ENCODE results near the gene GPR62.

GPR62 gene

DNA sequence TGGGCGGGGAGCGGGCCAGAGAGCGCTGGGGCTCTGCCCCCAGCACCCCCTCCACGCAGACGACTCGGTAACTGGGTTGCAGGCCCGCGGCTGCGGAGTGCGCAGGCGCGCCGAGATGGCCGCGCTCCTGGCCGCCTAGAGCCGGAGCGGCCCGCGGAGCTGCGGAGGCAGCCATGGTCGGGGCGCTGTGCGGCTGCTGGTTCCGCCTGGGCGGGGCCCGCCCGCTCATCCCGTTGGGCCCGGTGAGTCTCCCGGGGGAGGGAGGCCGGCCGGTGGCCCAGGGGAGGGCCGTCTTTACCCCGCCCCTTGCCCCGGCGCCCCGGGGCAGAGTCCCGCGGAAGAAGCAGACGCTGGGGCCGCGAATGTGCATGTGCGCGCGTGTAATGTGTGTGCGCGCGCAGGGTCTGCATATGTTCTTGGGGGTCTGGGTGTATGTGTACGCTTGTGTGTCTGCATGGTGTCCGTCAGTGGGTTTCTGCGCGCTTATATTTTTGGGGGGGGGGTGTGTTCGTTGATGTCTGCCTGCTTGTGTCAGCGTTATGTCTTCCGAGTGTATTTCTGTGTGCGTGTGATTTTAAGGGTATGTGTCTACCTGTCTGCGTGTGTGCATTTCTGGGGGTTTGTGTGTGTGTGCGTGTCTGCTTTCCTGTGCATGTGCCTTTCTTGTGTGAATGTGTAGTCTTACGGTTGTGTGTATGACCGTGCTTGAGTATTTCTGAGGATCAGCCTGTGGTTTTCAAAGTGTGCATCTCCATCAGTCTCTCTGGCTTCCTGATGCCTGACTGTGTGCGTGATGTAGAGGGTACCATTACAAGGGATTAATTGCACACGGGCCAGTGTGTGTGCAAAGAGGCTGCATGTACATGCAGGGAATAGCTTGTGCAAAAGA, 20.0 kb downstream of the GPR62 start, which contains the start of gene ABHD14A:
ABHD14A (plus strand) TSS at position 102 of the 889 bp plus-strand sequence; CDS start at position 174, 72 bp downstream.
- Histone ChIP-seq H3K4me1 (ENCODE audit: control insufficient read depth, insufficient read depth, low read length) (peaks cover 11% of the 10 kb centered on the region), H3K27me3 (ENCODE audit: control insufficient read depth, insufficient read depth, low read length) (no peaks in the 10 kb centered on the region), H3K4me3 (ENCODE audit: low read length) (peak within 1 kb of the TSS; percentile 89), H3K27ac (ENCODE audit: low read depth, low read length) (peak within 1 kb of the TSS; percentile 88), H3K36me3 (ENCODE audit: control insufficient read depth, insufficient read depth, low read length) (no peaks in the 10 kb centered on the region), H3K9ac (ENCODE audit: low read length) (peak within 1 kb of the TSS; percentile 91)

DNA sequence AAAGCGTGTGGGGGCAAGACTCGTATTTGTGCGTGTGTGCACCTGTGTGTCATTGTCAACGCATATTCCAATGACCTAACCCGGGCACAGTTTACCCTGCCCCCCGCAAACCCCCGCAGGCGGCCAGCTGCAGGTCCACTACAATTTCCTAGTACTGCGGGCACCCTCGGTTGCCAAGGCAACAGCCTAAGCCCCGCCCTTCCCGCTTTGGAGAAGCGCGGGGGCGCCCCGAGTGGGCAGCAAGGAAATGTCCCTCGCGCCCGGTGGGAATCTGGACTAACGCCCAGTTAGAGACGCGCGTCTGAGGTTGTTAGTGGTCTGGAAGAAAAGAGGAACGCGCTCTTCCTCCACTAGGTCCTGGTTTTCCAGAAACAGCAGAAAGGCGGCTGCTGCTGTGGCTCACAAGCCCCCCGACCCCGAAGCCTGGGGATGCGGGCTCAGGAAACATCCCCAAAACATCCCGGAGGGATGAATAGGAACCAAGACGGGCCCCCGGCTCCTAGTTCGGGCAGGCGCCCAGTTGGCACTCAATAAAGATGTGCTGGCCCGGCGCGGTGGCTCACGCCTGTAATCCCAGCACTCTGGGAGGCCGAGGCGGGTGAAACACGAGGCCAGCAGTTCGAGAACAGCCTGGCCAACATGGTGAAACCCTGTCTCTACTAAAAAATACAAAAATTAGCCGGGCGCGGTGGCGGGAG, 20.8 kb downstream of the GPR62 start:
- Histone ChIP-seq H3K4me1 (ENCODE audit: control insufficient read depth, insufficient read depth, low read length) (peaks cover 11% of the 10 kb centered on the region), H3K4me3 (ENCODE audit: low read length) (peak overlapping the region; percentile 89), H3K36me3 (ENCODE audit: control insufficient read depth, insufficient read depth, low read length) (no peaks in the 10 kb centered on the region), H3K9ac (ENCODE audit: low read length) (no peak overlapping the region), H3K27me3 (ENCODE audit: control insufficient read depth, insufficient read depth, low read length) (no peaks in the 10 kb centered on the region), H3K27ac (ENCODE audit: low read depth, low read length) (peak overlapping the region; percentile 88)

DNA sequence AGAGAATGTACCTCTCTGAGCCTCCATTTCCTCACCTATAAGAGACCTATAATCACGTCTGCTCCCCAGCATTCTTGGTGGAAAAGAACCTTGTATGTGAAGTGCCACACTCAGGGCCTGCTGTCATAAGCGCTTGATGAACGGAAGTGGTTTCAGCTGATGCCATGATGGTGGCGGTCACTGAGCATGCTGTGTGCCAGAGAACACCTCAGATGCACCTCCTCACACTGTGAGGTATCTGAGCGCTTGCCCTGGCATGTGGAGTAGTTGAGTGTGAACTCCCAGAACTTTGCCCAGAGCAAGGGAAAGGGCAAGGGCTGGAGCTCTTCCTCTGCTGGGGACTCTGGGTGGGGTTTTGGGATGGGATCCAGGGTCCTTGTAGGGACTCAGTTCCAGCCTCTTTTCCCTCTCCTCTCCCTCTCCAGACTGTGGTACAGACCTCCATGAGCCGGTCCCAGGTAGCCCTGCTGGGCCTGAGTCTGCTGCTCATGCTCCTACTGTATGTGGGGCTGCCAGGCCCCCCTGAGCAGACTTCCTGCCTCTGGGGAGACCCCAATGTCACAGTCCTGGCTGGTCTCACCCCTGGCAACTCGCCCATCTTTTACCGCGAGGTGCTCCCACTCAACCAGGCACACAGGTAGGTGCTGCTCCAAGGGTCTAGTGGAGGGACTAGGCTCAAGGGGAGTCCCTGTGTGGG, 22.4 kb downstream of the GPR62 start:
- Histone ChIP-seq H3K36me3 (ENCODE audit: control insufficient read depth, insufficient read depth, low read length) (no peaks in the 10 kb centered on the region), H3K4me3 (ENCODE audit: low read length) (no peak overlapping the region), H3K4me1 (ENCODE audit: control insufficient read depth, insufficient read depth, low read length) (peaks cover 15% of the 10 kb centered on the region), H3K9ac (ENCODE audit: low read length) (no peak overlapping the region), H3K27me3 (ENCODE audit: control insufficient read depth, insufficient read depth, low read length) (no peaks in the 10 kb centered on the region), H3K27ac (ENCODE audit: low read depth, low read length) (no peak overlapping the region)

DNA sequence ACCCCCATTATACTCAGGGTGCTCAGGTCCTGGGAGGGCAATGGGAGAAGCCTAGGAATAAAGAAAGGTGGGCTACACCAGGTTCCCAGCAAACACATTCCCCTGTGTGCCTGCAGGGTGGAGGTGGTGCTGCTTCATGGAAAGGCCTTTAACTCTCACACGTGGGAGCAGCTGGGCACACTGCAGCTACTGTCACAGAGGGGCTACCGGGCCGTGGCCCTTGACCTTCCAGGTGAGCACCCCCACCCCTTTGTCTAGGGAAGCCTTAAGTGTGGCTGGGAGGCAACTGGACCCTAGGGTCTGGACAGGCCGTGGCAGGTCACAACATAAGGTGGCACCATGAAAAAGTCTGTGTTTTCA, 22.9 kb downstream of the GPR62 start:
- H3K36me3 ChIP-seq (ENCODE audit: control insufficient read depth, insufficient read depth, low read length) = no peaks in the 10 kb centered on the region
- H3K4me3 ChIP-seq (ENCODE audit: low read length) = no peak overlapping the region
- H3K9ac ChIP-seq (ENCODE audit: low read length) = no peak overlapping the region
- H3K27ac ChIP-seq (ENCODE audit: low read depth, low read length) = no peak overlapping the region
- peaks cover 16% of the 10 kb centered on the region for H3K4me1 ChIP-seq (ENCODE audit: control insufficient read depth, insufficient read depth, low read length)
- no peaks in the 10 kb centered on the region for H3K27me3 ChIP-seq (ENCODE audit: control insufficient read depth, insufficient read depth, low read length)

DNA sequence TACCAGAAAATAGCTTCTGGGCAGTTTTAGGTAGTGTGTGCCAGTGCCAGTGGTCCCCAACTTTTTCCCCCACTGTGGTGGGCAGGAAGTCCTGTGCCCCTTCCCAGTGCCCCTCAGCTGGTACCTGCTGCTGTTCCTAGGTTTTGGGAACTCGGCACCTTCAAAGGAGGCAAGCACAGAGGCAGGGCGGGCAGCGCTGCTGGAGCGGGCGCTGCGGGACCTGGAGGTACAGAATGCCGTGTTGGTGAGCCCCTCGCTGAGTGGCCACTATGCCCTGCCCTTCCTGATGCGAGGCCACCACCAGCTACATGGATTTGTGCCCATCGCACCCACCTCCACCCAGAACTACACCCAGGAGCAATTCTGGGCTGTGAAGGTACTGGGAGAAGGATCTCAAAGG, 25.1 kb downstream of the GPR62 start:
- no peak overlapping the region for H3K9ac ChIP-seq (ENCODE audit: low read length)

DNA sequence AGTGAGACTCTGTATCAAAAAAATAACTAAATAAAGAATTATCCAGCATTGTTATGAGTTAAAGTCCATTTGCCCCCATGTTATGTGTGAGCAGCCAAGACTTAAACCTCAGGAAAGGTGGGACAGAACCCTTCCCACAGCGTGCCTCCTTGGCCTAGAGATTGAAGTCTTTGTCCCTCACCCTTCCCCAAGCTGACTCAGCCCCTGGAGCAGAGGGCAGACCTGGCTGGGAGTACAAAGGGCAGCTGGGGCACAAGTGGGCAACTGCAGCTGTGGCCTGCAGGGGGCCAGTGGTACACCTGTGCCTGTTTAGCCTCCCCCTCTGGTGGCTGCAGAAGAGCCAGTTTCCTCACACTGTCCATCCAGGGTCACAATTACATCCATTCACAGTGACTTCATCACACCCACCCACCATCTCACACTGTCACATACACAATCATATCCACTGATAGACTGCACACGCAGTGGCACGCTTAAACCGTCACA, 27.2 kb downstream of the GPR62 start:
- H3K4me3 ChIP-seq (ENCODE audit: low read length) = peak overlapping the region; percentile 60
- no peaks in the 10 kb centered on the region for H3K27me3 ChIP-seq (ENCODE audit: control insufficient read depth, insufficient read depth, low read length)
- H3K9ac ChIP-seq (ENCODE audit: low read length) = peak overlapping the region; percentile 77
- peaks cover 10% of the 10 kb centered on the region for H3K4me1 ChIP-seq (ENCODE audit: control insufficient read depth, insufficient read depth, low read length)
- peak overlapping the region; percentile 94 for H3K27ac ChIP-seq (ENCODE audit: low read depth, low read length)
- H3K36me3 ChIP-seq (ENCODE audit: control insufficient read depth, insufficient read depth, low read length) = no peaks in the 10 kb centered on the region

More for the DNA sequence above, 25.1 kb downstream of the GPR62 start:
- Histone ChIP-seq H3K36me3 (ENCODE audit: control insufficient read depth, insufficient read depth, low read length) (no peaks in the 10 kb centered on the region), H3K4me1 (ENCODE audit: control insufficient read depth, insufficient read depth, low read length) (peaks cover 13% of the 10 kb centered on the region), H3K4me3 (ENCODE audit: low read length) (no peak overlapping the region), H3K27ac (ENCODE audit: low read depth, low read length) (no peak overlapping the region), H3K27me3 (ENCODE audit: control insufficient read depth, insufficient read depth, low read length) (no peaks in the 10 kb centered on the region)

DNA sequence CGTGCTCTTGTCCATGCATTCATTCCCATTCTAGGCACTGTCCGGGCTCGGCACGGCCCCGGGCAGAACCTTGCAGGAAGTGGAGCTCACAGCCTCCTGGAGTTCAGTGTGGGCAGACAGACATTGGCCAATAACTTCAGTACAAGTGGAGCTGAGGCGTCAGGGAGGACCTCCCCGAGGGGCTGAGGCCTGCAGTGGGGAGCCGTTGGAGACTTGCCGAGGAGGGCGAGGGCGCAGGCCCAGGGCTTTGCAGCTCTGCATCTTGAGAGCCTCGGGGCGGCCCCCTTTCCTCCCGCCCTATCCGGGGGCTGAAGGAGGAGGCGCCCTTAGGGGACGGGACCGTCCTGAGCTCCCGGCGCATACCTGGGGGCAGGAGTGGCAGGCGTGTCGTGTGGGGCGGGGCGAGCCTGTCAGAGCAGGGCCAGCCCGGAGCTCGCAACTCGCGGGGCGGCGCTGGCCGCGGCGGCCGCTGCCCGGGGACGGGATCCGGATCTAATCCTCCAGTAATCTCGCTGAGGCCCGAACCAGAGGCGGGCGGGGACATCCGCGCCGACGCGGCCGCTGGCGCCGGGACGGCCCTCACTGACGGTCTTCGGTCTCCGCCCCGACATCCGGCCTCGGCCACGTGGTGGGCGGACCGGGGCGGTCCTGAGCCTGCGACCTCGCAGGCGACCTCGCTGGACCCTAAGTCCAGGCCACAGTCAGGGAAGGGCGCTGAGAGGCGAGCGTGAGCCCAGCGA, 27.8 kb downstream of the GPR62 start, which contains the start of gene ACY1:
ACY1 (plus strand) TSS at position 698 of the 740 bp plus-strand sequence. CDS start 530 bp downstream, outside the sequence.
- Histone ChIP-seq H3K27me3 (ENCODE audit: control insufficient read depth, insufficient read depth, low read length) (no peaks in the 10 kb centered on the region), H3K36me3 (ENCODE audit: control insufficient read depth, insufficient read depth, low read length) (no peaks in the 10 kb centered on the region), H3K27ac (ENCODE audit: low read depth, low read length) (peak within 1 kb of the TSS; percentile 94), H3K9ac (ENCODE audit: low read length) (peak within 1 kb of the TSS; percentile 77), H3K4me3 (ENCODE audit: low read length) (peak within 1 kb of the TSS; percentile 60), H3K4me1 (ENCODE audit: control insufficient read depth, insufficient read depth, low read length) (peaks cover 10% of the 10 kb centered on the region)

DNA sequence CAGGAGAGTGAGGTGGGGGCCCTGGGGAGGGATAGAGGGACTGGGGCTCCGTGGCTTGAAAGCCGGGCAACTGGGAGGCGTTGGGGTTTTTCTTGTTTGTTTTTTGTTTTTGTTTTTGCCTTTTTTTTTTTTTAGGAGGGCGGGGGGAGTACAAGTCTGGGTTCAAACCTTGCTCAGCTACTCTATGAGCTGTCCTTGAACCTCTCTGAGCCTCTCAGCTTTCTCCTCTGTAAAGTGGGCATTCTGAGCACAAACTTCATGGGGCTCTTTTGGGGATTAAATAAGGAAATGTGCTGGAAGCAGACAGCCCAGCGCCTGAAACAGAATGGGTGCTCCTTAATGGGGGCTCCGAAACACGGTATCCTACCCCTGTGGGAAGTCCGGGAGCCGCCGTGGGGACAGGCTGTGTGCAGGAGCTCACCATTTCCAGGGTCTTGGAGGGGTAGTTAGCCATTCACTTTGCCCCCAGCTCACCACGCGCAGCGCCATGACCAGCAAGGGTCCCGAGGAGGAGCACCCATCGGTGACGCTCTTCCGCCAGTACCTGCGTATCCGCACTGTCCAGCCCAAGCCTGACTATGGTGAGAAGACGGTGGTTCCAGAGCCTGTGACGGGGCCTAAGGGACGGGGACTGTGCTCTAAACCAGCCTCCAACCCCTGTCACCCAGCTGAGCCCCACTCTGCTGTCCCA, 28.5 kb downstream of the GPR62 start:
- Histone ChIP-seq H3K27me3 (ENCODE audit: control insufficient read depth, insufficient read depth, low read length) (no peaks in the 10 kb centered on the region), H3K27ac (ENCODE audit: low read depth, low read length) (peak overlapping the region; percentile 94), H3K4me1 (ENCODE audit: control insufficient read depth, insufficient read depth, low read length) (peaks cover 10% of the 10 kb centered on the region), H3K36me3 (ENCODE audit: control insufficient read depth, insufficient read depth, low read length) (no peaks in the 10 kb centered on the region), H3K4me3 (ENCODE audit: low read length) (peak overlapping the region; percentile 60), H3K9ac (ENCODE audit: low read length) (peak overlapping the region; percentile 77)

DNA sequence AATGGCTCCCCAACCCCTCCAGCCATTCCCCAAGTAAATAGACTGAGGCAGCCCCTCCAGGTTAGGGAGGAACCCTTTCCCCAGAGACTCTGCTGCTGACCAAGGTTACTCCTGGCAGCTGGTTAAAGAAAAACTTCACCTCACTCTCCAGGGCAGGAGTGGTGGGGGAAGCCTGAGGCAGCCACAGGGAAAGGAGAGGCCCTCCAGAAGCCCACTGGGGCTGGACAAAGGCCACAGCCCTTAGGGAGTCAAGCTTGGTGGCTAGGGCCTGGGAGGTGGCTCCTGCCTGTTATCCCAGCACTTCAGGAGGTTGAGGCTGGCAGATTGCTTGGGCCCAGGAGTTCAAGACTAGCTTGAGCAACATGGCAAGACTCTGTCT, 29.1 kb downstream of the GPR62 start:
- no peaks in the 10 kb centered on the region for H3K27me3 ChIP-seq (ENCODE audit: control insufficient read depth, insufficient read depth, low read length)
- peak overlapping the region; percentile 60 for H3K4me3 ChIP-seq (ENCODE audit: low read length)
- H3K4me1 ChIP-seq (ENCODE audit: control insufficient read depth, insufficient read depth, low read length) = peaks cover 10% of the 10 kb centered on the region
- no peak overlapping the region for H3K9ac ChIP-seq (ENCODE audit: low read length)
- no peak overlapping the region for H3K27ac ChIP-seq (ENCODE audit: low read depth, low read length)
- no peaks in the 10 kb centered on the region for H3K36me3 ChIP-seq (ENCODE audit: control insufficient read depth, insufficient read depth, low read length)

DNA sequence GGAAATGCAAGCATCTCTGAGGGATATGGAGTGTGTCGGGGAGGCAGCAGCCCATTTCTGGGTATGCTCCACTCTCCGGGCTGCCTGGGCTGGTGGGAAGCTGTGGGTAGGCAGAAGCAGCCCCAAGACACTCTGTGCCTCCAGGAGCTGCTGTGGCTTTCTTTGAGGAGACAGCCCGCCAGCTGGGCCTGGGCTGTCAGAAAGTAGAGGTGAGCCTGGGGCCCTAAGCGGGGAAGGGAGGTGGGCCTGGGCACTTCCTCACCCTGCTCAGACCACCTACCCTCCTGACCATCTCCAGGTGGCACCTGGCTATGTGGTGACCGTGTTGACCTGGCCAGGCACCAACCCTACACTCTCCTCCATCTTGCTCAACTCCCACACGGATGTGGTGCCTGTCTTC, 29.9 kb downstream of the GPR62 start:
- H3K9ac ChIP-seq (ENCODE audit: low read length) = no peak overlapping the region
- no peaks in the 10 kb centered on the region for H3K36me3 ChIP-seq (ENCODE audit: control insufficient read depth, insufficient read depth, low read length)
- H3K4me1 ChIP-seq (ENCODE audit: control insufficient read depth, insufficient read depth, low read length) = peaks cover 10% of the 10 kb centered on the region
- H3K4me3 ChIP-seq (ENCODE audit: low read length) = no peak overlapping the region
- H3K27ac ChIP-seq (ENCODE audit: low read depth, low read length) = no peak overlapping the region
- H3K27me3 ChIP-seq (ENCODE audit: control insufficient read depth, insufficient read depth, low read length) = no peaks in the 10 kb centered on the region
